22Rv1 (cell line): ENCODE measurements around the gene HIPK3.

Source experiments
- H3K27ac ChIP-seq: fragments of 450-650 bp; 2 replicates; pipeline ENCODE4 v1.5.1; 2017
- ZFX ChIP-seq: fragments of 450-650 bp; IDR thresholded peaks from 2 replicates; pipeline ENCODE4 v1.6.1; 2017; ENCODE audit warnings: antibody characterized with exemption, borderline replicate concordance
- TF ChIP-seq, protein P1 (sequence below): fragments of 450-650 bp; IDR thresholded peaks from 2 replicates; pipeline ENCODE4 v1.5.1; 2017; ENCODE audit warnings: mild to moderate bottlenecking

The HIPK3 gene

DNA sequence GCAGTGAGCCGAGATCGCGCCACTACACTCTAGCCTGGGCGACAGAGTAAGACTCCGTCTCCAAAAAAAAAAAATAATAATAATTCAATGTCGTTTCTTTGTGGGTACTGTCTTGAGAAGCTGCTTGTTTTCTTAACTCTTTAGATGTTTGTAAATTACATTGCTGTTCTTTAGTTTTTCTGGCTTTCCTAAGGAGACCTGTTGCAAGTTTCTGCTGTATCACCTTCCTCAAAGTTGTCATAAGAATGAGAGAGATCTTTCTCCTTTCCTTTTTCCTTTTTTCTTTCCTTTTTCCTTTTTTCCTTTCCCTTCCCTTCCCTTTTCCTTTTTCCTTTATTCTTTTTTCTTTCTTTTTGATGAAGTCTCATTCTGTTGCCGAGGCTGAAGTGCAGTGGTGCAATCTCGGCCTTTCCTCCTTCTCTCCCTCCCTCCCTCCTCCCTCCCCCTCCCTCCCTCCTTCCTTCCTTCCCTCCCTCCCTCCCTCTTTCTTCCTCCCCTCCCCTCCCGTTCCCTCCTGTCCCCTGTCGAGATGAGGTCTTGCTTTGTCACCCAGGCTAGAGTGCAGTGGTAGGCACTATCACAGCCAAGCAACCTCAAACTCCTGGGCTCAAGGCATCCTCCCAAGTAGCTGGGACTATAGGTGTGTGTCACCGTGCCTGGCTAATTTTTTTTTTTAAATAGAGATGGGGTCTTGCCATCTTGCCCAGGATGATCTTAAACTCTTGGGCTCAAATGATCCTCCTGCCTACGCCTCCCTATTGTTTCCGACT is 15.3 kb downstream of the HIPK3 start:
- no peak overlapping the region for H3K27ac ChIP-seq
- TF ChIP-seq ZFX: no peak
- TF ChIP-seq, protein P1, sequence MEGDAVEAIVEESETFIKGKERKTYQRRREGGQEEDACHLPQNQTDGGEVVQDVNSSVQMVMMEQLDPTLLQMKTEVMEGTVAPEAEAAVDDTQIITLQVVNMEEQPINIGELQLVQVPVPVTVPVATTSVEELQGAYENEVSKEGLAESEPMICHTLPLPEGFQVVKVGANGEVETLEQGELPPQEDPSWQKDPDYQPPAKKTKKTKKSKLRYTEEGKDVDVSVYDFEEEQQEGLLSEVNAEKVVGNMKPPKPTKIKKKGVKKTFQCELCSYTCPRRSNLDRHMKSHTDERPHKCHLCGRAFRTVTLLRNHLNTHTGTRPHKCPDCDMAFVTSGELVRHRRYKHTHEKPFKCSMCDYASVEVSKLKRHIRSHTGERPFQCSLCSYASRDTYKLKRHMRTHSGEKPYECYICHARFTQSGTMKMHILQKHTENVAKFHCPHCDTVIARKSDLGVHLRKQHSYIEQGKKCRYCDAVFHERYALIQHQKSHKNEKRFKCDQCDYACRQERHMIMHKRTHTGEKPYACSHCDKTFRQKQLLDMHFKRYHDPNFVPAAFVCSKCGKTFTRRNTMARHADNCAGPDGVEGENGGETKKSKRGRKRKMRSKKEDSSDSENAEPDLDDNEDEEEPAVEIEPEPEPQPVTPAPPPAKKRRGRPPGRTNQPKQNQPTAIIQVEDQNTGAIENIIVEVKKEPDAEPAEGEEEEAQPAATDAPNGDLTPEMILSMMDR: no peak

DNA sequence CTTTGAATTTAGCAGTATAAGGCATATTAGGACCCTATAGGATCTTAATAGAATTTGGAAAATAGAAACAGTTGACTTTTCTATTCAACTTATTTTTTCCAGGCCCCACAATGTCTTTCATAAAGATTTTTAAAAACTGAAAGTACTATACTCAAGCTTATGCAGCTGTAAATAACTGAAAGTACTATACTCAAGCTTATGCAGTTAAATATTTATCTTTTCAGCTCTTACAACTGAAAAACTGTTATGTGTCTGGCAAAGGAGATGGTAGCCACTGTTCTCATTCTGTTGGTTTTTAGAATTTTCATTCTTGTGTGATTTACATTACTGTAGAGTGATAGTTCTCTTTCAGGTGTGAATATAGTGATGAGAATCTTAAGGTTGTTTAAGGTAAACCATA is 16.5 kb downstream of the HIPK3 start:
- no peak for TF ChIP-seq ZFX
- TF ChIP-seq, protein P1: no peak
- H3K27ac ChIP-seq: no peak overlapping the region

DNA sequence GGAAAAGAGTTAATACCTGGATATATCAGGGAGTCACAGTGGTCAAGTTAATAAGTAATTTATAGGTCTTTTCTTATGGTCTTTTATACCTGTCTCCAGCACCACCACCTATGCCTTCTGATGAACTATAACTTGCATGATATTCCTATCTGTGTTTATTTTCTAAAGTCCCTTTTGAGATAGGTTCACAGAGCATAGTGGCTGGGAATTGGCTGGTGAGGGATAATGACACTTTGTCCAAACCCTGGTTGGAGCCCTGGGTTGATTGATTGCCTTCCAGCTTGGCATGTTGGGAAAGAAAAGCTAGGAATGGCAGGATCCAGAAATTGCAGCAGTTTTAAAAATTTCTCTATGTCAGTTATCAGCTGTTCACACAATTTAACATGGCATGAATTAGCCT is 23.2 kb downstream of the HIPK3 start:
- TF ChIP-seq ZFX: no peak
- TF ChIP-seq, protein P1: no peak
- no peak overlapping the region for H3K27ac ChIP-seq

DNA sequence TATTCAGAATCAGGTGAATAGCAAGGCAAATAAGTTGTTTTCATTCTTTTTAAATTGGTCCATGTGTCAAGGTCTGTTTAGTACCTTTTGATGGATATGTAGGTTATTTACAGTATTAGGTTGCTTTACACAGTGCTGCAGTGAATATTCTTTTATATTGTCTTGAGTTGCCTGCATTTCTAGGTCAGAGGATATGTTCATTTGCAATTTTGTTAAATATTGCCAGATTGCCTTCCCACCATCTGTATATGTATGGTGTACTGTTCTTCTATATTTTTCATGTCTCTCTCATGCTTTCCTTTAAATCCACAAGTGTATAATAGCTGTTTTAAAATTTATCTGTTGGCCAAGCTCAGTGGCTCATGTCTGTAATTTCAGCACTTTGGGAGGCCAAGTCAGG is 24.6 kb downstream of the HIPK3 start:
- H3K27ac ChIP-seq: no peak overlapping the region
- TF ChIP-seq, protein P1: no peak
- TF ChIP-seq ZFX: no peak

DNA sequence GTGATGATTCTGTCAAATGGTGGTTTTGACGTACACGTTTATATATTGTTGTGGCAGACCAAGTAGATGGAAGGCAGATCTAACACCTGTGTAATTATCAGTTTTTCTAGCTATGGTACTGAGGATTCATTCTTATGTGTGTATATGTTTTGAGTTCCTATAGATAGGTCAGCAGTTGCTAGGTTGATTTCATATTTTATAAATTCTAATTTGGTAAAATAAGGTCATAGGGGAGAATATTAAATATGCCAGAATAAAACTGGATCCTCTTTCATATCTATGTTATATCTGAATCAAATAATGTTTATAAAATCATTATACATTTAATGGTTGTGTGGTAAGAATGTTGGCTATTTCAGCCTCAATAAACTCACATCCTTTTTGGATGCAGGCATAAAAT is 27.6 kb downstream of the HIPK3 start:
- TF ChIP-seq ZFX: no peak
- TF ChIP-seq, protein P1: no peak
- no peak overlapping the region for H3K27ac ChIP-seq

DNA sequence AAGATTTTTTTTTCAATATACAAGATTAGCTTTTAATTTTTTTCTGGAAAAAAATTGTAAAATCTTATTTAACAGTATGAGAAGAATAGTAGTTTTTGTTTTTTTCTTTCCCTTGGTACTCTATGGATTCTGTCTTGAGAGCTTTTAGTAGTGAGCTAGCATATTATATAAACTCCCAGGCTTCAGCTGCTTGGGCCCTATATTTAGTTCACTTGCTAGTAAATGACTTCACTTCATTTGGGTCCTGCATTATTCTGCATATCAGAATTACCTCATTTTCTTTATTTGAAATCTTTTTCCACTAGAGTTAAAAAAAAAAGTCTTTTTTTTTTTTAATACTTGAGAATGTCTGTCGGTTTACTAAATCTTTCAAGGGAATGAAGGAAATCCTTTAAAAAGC is 33.1 kb downstream of the HIPK3 start:
- no peak for TF ChIP-seq ZFX
- TF ChIP-seq, protein P1: no peak
- H3K27ac ChIP-seq: no peak overlapping the region

DNA sequence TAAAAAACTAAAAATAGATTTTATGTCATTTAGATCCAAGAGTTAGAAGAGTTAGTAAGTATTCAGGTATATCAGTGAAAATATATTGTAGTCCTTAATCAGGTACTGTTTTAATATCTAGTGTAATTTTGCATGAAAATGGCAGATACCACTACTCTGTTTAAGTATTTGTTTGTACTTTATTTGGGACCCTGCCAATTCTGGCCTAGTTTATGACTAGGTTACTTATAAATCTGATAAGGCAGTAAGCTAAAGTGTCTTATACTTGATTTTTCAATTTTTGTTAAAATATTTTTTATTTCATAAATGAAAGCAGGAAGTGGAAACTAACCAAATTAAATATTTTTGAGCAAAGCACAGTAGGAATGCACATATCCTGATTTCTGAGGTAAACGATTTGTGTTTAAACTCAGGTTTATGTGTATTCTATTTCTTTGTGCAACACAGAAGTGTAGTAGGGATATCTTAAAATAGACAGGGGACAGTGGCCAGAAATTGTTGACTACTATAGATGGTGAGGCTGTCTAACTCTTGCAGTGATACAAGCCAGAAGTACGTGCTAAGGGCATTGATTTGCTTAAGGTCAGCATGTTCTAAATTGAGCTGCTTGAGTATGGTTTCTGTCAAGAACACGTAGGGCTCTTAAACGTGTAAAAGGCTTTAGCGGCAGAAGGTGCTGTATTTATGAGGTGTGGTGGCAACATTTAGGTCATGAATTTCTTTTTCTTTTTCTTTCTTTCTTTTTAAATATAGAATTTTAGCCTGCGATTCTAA is 34.0 kb downstream of the HIPK3 start:
- no peak for TF ChIP-seq ZFX
- TF ChIP-seq, protein P1: no peak

More for the DNA sequence above, 34.0 kb downstream of the HIPK3 start:
- 0 out of 2 replicates have a peak overlapping the region, but pooled peaks have one; percentile 11 for H3K27ac ChIP-seq
